HL-60/S4 treated with retinoic acid at 250 ng/mL for 4 days and 3 days (cell line): Measurements from ENCODE around the gene KCTD14.
"Not testable (repeated sequence)": the region's sequence is repeated elsewhere in the genome, so short reads cannot be mapped to it uniquely, and the experiment has no call there.

Experiments used
- in situ Hi-C: fragments of 300-500 bp; cut with MboI; formaldehyde crosslinking; loops from 2 replicates; pipeline ENCODE4 v1.7.0; 2022; ENCODE audit warnings: low sequenced_read_pairs

KCTD14 gene

GRCh38 chr11:78022397-78023396, at the start of gene KCTD14:
Gene KCTD14 (minus strand): TSS chr11:78023276. CDS start chr11:78023249, 27 bp downstream.
- in situ Hi-C loops: no loop called here

- in situ Hi-C loops: no loop called here
Measured at GRCh38 chr11:78072455-78072854, 49.4 kb upstream of the KCTD14 start.

GRCh38 chr11:78071717-78072116, 48.6 kb upstream of the KCTD14 start:
- in situ Hi-C loops: no loop called here

- in situ Hi-C loops: no loop called here
Measured at GRCh38 chr11:78070621-78071020, 47.5 kb upstream of the KCTD14 start.

GRCh38 chr11:78069465-78069864, 46.4 kb upstream of the KCTD14 start:
- in situ Hi-C loops: no loop called here

- in situ Hi-C loops: no loop called here
Measured at GRCh38 chr11:78067704-78068103, 44.6 kb upstream of the KCTD14 start.

GRCh38 chr11:78066471-78066870, 43.4 kb upstream of the KCTD14 start:
- in situ Hi-C loops: no loop called here

GRCh38 chr11:78065203-78065602, 42.1 kb upstream of the KCTD14 start:
- in situ Hi-C loops: no loop called here

- in situ Hi-C loops: no loop called here
Measured at GRCh38 chr11:78063440-78064181, 40.5 kb upstream of the KCTD14 start, which contains the start of gene THRSP. Gene THRSP (plus strand): TSS chr11:78063861. CDS start chr11:78063882, 21 bp downstream.

GRCh38 chr11:78062671-78063070, 39.6 kb upstream of the KCTD14 start:
- in situ Hi-C loops: no loop called here

- in situ Hi-C loops: no loop called here
Measured at GRCh38 chr11:78061921-78062311, 38.8 kb upstream of the KCTD14 start.

- in situ Hi-C loops: no loop called here
Measured at GRCh38 chr11:78061088-78061920, 38.2 kb upstream of the KCTD14 start.

- in situ Hi-C loops: no loop called here
Measured at GRCh38 chr11:78060533-78060932, 37.5 kb upstream of the KCTD14 start.

GRCh38 chr11:78059749-78060328, 36.8 kb upstream of the KCTD14 start:
- in situ Hi-C loops: not testable (repeated sequence)

- in situ Hi-C loops: no loop called here
Measured at GRCh38 chr11:78057462-78058055, 34.5 kb upstream of the KCTD14 start.

- in situ Hi-C loops: no loop called here
Measured at GRCh38 chr11:78056093-78056492, 33.0 kb upstream of the KCTD14 start.

- in situ Hi-C loops: no loop called here
Measured at GRCh38 chr11:78054971-78055370, 31.9 kb upstream of the KCTD14 start.

GRCh38 chr11:78050964-78051831, 28.1 kb upstream of the KCTD14 start:
- in situ Hi-C loops: no loop called here

GRCh38 chr11:78049348-78049747, 26.3 kb upstream of the KCTD14 start:
- in situ Hi-C loops: no loop called here
